KMS-11 (cell line): ENCODE measurements around the gene FEM1C.

Experiments used
- H2AFZ ChIP-seq: fragments of 200-600 bp; sonication (generic); 2 replicates; pipeline ENCODE4 v1.6.1; 2016; ENCODE audit warnings: antibody characterized with exemption, mixed run types, low read depth
- H3K27ac ChIP-seq: fragments of 200-600 bp; sonication (generic); 2 replicates; pipeline ENCODE4 v1.6.1; 2016; ENCODE audit warnings: mild to moderate bottlenecking, mixed run types
- H3K27me3 ChIP-seq: fragments of 200-600 bp; sonication (generic); 2 replicates; pipeline ENCODE4 v1.6.1; 2017; ENCODE audit warnings: mild to moderate bottlenecking, low read depth, mixed run types, moderate library complexity; ENCODE audit not compliant: insufficient read depth
- H3K36me3 ChIP-seq: fragments of 200-600 bp; sonication (generic); 2 replicates; pipeline ENCODE4 v1.6.1; 2017; ENCODE audit warnings: mild to moderate bottlenecking, mixed run types; ENCODE audit not compliant: insufficient read depth
- H3K4me1 ChIP-seq: fragments of 200-600 bp; sonication (generic); 2 replicates; pipeline ENCODE4 v1.6.1; 2016; ENCODE audit warnings: mild to moderate bottlenecking, low read depth, mixed run types; ENCODE audit not compliant: poor library complexity, severe bottlenecking
- H3K4me2 ChIP-seq: fragments of 200-600 bp; sonication (generic); 2 replicates; pipeline ENCODE4 v1.7.0; 2016; ENCODE audit warnings: mild to moderate bottlenecking, mixed run types
- H3K4me3 ChIP-seq: fragments of 200-600 bp; sonication (generic); IDR thresholded peaks from 2 replicates; pipeline ENCODE4 v1.6.1; 2017; ENCODE audit warnings: low read depth, low read length, mixed read lengths; ENCODE audit not compliant: insufficient read depth
- H3K79me2 ChIP-seq: fragments of 200-600 bp; sonication (generic); 2 replicates; pipeline ENCODE4 v1.6.1; 2016; ENCODE audit warnings: low read depth, mixed run types; ENCODE audit not compliant: insufficient read depth
- H3K9ac ChIP-seq: fragments of 200-600 bp; sonication (generic); 2 replicates; pipeline ENCODE4 v1.6.1; 2016; ENCODE audit warnings: mild to moderate bottlenecking, mixed run types
- H4K20me1 ChIP-seq: fragments of 200-600 bp; sonication (generic); 2 replicates; pipeline ENCODE4 v1.6.1; 2016; ENCODE audit warnings: mild to moderate bottlenecking, mixed run types; ENCODE audit not compliant: insufficient read depth
- TF ChIP-seq, protein P1 (sequence below): fragments of 200-600 bp; sonication (generic); conservative IDR thresholded peaks from 2 replicates; pipeline ENCODE4 v1.6.1; 2017; ENCODE audit warnings: low read depth, mild to moderate bottlenecking, antibody characterized with exemption, low read length, moderate library complexity, mixed read lengths

FEM1C gene

DNA sequence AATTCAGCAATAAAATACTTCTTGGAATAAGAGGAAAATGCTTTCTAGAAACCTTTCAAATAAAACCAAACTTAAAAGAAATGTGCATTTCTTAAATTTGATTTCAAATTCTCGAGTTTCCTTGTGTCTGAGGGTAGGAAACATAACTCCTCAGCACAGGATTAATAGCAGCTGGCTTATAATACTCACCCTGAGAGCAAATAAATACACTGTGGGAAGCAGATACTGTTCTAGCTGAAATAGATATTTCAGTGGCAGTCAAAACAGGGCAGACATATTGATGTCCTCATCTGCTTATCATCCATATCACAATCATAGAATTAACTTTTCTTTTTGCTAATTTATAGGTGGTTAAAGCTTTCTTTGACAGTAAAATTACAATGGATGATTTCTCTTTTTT is 24.1 kb upstream of the FEM1C start:
- no peaks in the 10 kb centered on the region for H3K4me1 ChIP-seq
- no peaks in the 10 kb centered on the region for H4K20me1 ChIP-seq
- H3K4me3 ChIP-seq = no peak overlapping the region
- H3K36me3 ChIP-seq = no peaks in the 10 kb centered on the region
- no peak overlapping the region for H3K9ac ChIP-seq
- no peaks in the 10 kb centered on the region for H3K79me2 ChIP-seq
- no peak overlapping the region for H3K27ac ChIP-seq
- H3K4me2 ChIP-seq = no peak overlapping the region
- TF ChIP-seq, protein P1, sequence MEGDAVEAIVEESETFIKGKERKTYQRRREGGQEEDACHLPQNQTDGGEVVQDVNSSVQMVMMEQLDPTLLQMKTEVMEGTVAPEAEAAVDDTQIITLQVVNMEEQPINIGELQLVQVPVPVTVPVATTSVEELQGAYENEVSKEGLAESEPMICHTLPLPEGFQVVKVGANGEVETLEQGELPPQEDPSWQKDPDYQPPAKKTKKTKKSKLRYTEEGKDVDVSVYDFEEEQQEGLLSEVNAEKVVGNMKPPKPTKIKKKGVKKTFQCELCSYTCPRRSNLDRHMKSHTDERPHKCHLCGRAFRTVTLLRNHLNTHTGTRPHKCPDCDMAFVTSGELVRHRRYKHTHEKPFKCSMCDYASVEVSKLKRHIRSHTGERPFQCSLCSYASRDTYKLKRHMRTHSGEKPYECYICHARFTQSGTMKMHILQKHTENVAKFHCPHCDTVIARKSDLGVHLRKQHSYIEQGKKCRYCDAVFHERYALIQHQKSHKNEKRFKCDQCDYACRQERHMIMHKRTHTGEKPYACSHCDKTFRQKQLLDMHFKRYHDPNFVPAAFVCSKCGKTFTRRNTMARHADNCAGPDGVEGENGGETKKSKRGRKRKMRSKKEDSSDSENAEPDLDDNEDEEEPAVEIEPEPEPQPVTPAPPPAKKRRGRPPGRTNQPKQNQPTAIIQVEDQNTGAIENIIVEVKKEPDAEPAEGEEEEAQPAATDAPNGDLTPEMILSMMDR = no peak
- no peaks in the 10 kb centered on the region for H3K27me3 ChIP-seq
- H2AFZ ChIP-seq = no peak overlapping the region

DNA sequence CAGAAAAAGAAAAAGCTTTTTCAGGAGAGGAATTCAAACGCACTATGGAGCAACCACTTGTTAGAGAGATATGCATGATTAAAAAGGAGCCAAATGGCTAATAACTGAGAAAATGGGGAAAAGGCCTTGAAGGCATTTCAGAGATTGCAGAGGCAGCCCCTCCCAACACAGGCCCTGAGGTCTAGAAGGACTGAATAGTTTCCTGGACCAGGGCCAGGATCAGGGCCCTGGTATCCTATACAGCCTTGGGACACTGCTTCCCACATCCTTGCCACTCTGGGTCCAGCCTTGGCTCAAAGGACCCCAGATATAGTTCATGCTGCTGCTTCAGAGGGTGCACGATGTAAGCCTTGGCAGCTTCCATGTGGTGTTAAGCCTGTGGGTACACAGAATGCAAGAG is 20.7 kb upstream of the FEM1C start:
- H3K27me3 ChIP-seq = no peaks in the 10 kb centered on the region
- H4K20me1 ChIP-seq = no peaks in the 10 kb centered on the region
- H3K36me3 ChIP-seq = no peaks in the 10 kb centered on the region
- H2AFZ ChIP-seq = no peak overlapping the region
- TF ChIP-seq, protein P1 = no peak
- H3K79me2 ChIP-seq = no peaks in the 10 kb centered on the region
- H3K4me2 ChIP-seq = no peak overlapping the region
- H3K9ac ChIP-seq = no peak overlapping the region
- no peak overlapping the region for H3K27ac ChIP-seq
- no peaks in the 10 kb centered on the region for H3K4me1 ChIP-seq
- no peak overlapping the region for H3K4me3 ChIP-seq

DNA sequence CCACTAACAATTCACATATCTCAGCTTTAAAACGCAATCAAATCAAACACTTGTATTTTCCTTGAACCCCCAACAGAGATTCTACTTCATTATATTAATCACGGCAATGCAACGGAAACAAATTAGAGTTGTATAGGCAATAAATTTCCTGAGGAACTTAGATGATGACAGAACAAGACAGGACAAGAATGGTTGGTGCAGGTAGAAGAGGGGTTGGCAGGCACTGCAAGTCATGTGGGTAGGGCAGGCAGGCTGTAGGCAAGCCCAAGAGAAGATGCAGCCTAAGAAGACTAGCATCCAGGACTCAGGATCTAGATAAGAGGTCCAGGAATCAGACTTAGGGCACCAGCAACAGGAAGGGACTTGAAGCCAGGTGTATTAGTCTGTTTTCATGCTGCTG is 16.6 kb upstream of the FEM1C start:
- TF ChIP-seq, protein P1 = no peak
- no peaks in the 10 kb centered on the region for H4K20me1 ChIP-seq
- no peaks in the 10 kb centered on the region for H3K27me3 ChIP-seq

DNA sequence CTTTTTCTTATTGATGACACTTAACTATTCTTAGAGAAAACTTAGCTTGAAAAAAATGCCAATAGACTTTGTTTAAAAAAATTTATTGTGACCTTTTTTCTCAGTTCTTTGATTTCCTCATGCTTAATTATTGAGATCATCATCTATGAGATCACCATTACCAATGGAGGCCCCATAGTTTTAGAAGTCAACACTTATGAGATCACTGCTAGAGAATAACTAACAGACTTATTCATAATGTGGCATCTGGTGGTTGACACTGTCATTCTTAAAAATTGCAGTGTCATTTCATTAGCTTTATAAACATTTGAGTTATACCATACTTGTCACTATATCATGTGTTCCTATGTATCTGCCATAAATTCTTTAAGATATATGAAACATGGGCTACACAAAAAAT is 14.9 kb upstream of the FEM1C start:
- no peak overlapping the region for H3K4me3 ChIP-seq
- TF ChIP-seq, protein P1 = no peak

More for the DNA sequence above, 16.6 kb upstream of the FEM1C start:
- H2AFZ ChIP-seq = no peak overlapping the region
- H3K4me3 ChIP-seq = no peak overlapping the region
- H3K9ac ChIP-seq = no peak overlapping the region
- no peak overlapping the region for H3K4me2 ChIP-seq
- no peak overlapping the region for H3K27ac ChIP-seq
- H3K79me2 ChIP-seq = no peaks in the 10 kb centered on the region
- no peaks in the 10 kb centered on the region for H3K4me1 ChIP-seq
- no peaks in the 10 kb centered on the region for H3K36me3 ChIP-seq

More for the DNA sequence above, 14.9 kb upstream of the FEM1C start:
- no peak overlapping the region for H3K4me2 ChIP-seq
- H3K27ac ChIP-seq = no peak overlapping the region
- no peak overlapping the region for H3K9ac ChIP-seq
- H3K36me3 ChIP-seq = no peaks in the 10 kb centered on the region
- H3K4me1 ChIP-seq = no peaks in the 10 kb centered on the region
- H3K79me2 ChIP-seq = no peaks in the 10 kb centered on the region
- no peaks in the 10 kb centered on the region for H3K27me3 ChIP-seq
- no peak overlapping the region for H2AFZ ChIP-seq
- H4K20me1 ChIP-seq = no peaks in the 10 kb centered on the region
